ENCODE measurements around the gene STXBP5. TPM values are rescaled to one million over a fixed set of nuclear protein-coding genes. Genes with fewer than 3 reads are reported as not detected.

Gene STXBP5
- total RNA-seq, 4 donors from 2014 or later = 18.1 to 22.1 (median 20.0) TPM

DNA sequence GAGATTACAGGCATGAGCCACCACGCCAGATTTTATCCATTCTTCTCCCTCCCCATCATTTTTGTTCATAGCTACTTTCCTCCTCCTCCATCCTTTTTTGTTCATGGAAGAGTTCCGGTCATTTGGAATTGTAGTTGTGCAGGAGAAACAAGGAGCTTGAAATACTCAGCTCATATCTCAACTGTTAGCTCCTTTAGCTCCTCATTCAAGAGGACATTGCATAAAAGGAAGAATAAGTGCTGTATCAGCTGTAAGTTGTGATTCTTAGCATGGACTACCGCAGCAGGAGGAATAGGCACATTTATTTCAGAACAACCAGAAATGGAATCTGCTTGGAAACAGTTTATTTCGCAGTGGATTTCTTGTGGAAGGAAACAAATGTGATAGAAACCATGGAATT lies 7.6 kb downstream of the STXBP5 start:
- peaks cover 4 to 13% (median 8%) of the 10 kb centered on the region in 4 donors for H3K4me1 ChIP-seq
- no peak for DNase-seq (ENCODE audit: extremely low spot score)
- no peaks in the 10 kb centered on the region for H3K36me3 ChIP-seq
- no peak overlapping the region for H3K27ac ChIP-seq (replicated peaks in 1 of 4)
- no peaks in the 10 kb centered on the region for H3K9me3 ChIP-seq
- H3K4me3 ChIP-seq = no peak overlapping the region
- WGBS = 94% methylated on average over 4 of the region's 4 CpGs
- no peaks in the 10 kb centered on the region for H3K27me3 ChIP-seq
- intact Hi-C loops (cut with DNase I) = no loop called here
- TF ChIP-seq EP300 (IDR thresholded peaks at IDR 0.05) (no peak), CTCF (IDR thresholded peaks at IDR 0.05) (no peak), POLR2AphosphoS5 (IDR thresholded peaks at IDR 0.05) (no peak), POLR2A (IDR thresholded peaks at IDR 0.05; ENCODE audit: low read depth) (no peak)

- TF ChIP-seq CTCF (IDR thresholded peaks at IDR 0.05) (no peak), POLR2AphosphoS5 (IDR thresholded peaks at IDR 0.05) (no peak), POLR2A (IDR thresholded peaks at IDR 0.05; ENCODE audit: low read depth) (no peak), EP300 (IDR thresholded peaks at IDR 0.05) (no peak)
- intact Hi-C loops (cut with DNase I) = no loop called here
- 100% methylated on average over 1 of the region's 1 CpG for WGBS
- H3K9me3 ChIP-seq = no peaks in the 10 kb centered on the region
- H3K27ac ChIP-seq (replicated peaks in 1 of 4) = no peak overlapping the region
- no peak overlapping the region for H3K4me3 ChIP-seq
- H3K27me3 ChIP-seq = no peaks in the 10 kb centered on the region
- H3K4me1 ChIP-seq = peaks cover 4 to 5% (median 5%) of the 10 kb centered on the region in 4 donors
- DNase-seq (ENCODE audit: extremely low spot score) = no peak
- H3K36me3 ChIP-seq = no peaks in the 10 kb centered on the region
Measured at GRCh38 chr6:147212622-147213021, 8.4 kb downstream of the STXBP5 start.

GRCh38 chr6:147213772-147214171 lies 9.6 kb downstream of the STXBP5 start:
- Histone ChIP-seq H3K9me3 (no peaks in the 10 kb centered on the region), H3K4me1 (peaks cover 0 to 4% (median 0%) of the 10 kb centered on the region in 4 donors), H3K27me3 (no peaks in the 10 kb centered on the region), H3K27ac (replicated peaks in 1 of 4) (no peak overlapping the region), H3K36me3 (no peaks in the 10 kb centered on the region), H3K4me3 (no peak overlapping the region)
- no peak for TF ChIP-seq CTCF (IDR thresholded peaks at IDR 0.05)
- TF ChIP-seq EP300 (IDR thresholded peaks at IDR 0.05) = no peak
- no peak for TF ChIP-seq POLR2AphosphoS5 (IDR thresholded peaks at IDR 0.05)
- TF ChIP-seq POLR2A (IDR thresholded peaks at IDR 0.05; ENCODE audit: low read depth) = no peak
- DNase-seq (ENCODE audit: extremely low spot score) = no peak
- intact Hi-C loops (cut with DNase I) = no loop called here
- 3% methylated on average over 1 of the region's 1 CpG for WGBS

- TF ChIP-seq POLR2A (IDR thresholded peaks at IDR 0.05; ENCODE audit: low read depth) = no peak
- no peak for TF ChIP-seq POLR2AphosphoS5 (IDR thresholded peaks at IDR 0.05)
- no peak for TF ChIP-seq EP300 (IDR thresholded peaks at IDR 0.05)
- TF ChIP-seq CTCF (IDR thresholded peaks at IDR 0.05) = no peak
Measured at GRCh38 chr6:147214248-147215227, 10.3 kb downstream of the STXBP5 start.

More at GRCh38 chr6:147214248-147215227, 10.3 kb downstream of the STXBP5 start:
- no peaks in the 10 kb centered on the region for H3K9me3 ChIP-seq
- no peaks in the 10 kb centered on the region for H3K36me3 ChIP-seq
- H3K4me3 ChIP-seq = no peak overlapping the region
- 91% methylated on average over 6 of the region's 6 CpGs for WGBS
- H3K27me3 ChIP-seq = no peaks in the 10 kb centered on the region
- H3K4me1 ChIP-seq = no peaks in the 10 kb centered on the region
- DNase-seq (ENCODE audit: extremely low spot score) = no peak
- no peak overlapping the region for H3K27ac ChIP-seq (replicated peaks in 1 of 4)
- intact Hi-C loops (cut with DNase I) = no loop called here

Measured in esophagus muscularis mucosa (tissue), 4 donors.